ENCODE results near the gene BATF. TPM values are rescaled to one million over a fixed set of nuclear protein-coding genes. Genes with fewer than 3 reads are reported as not detected.

BATF gene
- total and polyA plus RNA-seq, 7 experiments from 2014 or later, result 6.8 to 70.0 (median 18.1) TPM

GRCh38 chr14:75497701-75498100, 24.6 kb upstream of the BATF start:
- no peaks in the 10 kb centered on the region for H3K9me3 Mint-ChIP-seq
- H3K27me3 Mint-ChIP-seq, result no peaks in the 10 kb centered on the region
- peak overlapping the region in 1 of 10 donors; percentile 72 for H3K4me3 Mint-ChIP-seq
- DNase-seq, result no peak
- no peak overlapping the region for H3K27ac ChIP-seq (ENCODE audit: low read depth, low read length)
- no peaks in the 10 kb centered on the region for H3K36me3 ChIP-seq (ENCODE audit: control insufficient read depth in 2 of 3, insufficient read depth in 3 of 3, low read length in 3 of 3)
- no peak overlapping the region for H3K4me3 ChIP-seq (ENCODE audit: low read length)
- H3K27ac Mint-ChIP-seq, result peak overlapping the region in 1 of 9 donors; percentile 89
- no peak for ATAC-seq
- H3K4me1 ChIP-seq (ENCODE audit: control insufficient read depth in 2 of 2, insufficient read depth in 2 of 2, low read length in 2 of 2), result peaks cover 0 to 3% of the 10 kb centered on the region in 2 donors
- no peaks in the 10 kb centered on the region for H3K27me3 ChIP-seq (ENCODE audit: control insufficient read depth in 2 of 2, insufficient read depth in 2 of 2, low read length in 2 of 2)
- H3K4me1 Mint-ChIP-seq, result peaks cover 0 to 47% (median 0%) of the 10 kb centered on the region in 7 donors
- H3K36me3 Mint-ChIP-seq, result peaks cover 0 to 7% (median 0%) of the 10 kb centered on the region in 5 donors
- H3K9me3 ChIP-seq (ENCODE audit: control insufficient read depth in 2 of 3, low read length in 3 of 3), result no peaks in the 10 kb centered on the region
- intact Hi-C loops (cut with micrococcal nuclease), result loop anchor here in 1 of 2 donors (2.0 kb wide), 1 partner anchor 45 kb away; no protein-coding TSS in a partner anchor
- CTCF ChIA-PET, result interaction anchor here (0.7 kb wide), 1 partner anchor 78 kb away, joined by 4 read pairs; no protein-coding TSS in a partner anchor
- POLR2A ChIA-PET, result no interaction called here

DNA sequence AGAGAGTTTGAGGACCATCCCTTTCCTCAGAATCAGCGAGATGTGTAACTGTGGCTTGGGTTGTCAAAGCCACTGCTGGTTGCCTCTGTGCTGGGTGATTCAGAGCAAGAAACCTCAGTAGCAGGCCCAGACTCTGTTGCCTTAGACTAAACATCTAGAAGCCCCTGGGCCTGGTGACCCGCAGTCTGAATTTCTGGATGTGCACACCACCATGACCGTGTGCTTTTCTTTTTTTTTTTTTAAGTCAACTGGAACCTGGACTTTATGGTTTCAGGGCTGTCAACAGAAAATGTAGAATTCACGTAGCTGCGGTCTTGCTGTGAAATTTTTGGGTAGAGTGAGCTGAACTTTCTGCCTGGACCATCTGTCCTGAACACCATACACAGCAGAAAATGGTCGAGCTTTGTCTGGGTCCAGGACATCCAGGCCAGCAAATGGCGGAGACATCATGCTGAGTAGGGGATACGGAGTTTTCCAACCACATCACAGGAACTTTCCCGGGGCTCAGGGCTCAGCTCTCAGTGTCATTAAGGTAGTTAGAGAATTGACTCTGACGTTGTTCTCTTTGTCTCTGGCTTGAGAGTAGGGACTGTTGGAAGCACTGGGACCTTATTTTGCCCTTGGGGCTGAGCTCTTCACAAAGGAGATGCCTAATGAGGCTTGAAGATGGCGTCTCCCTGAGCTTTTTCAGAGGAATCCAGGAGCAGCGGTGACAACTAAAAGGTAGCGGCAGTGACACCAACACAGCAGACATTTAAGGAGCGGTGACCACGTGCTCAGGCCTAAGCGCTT, 23.0 kb upstream of the BATF start:
- Histone ChIP-seq H3K27ac (ENCODE audit: low read depth, low read length) (no peak overlapping the region), H3K36me3 (ENCODE audit: control insufficient read depth in 2 of 3, insufficient read depth in 3 of 3, low read length in 3 of 3) (no peaks in the 10 kb centered on the region), H3K4me3 (ENCODE audit: low read length) (no peak overlapping the region), H3K9me3 (ENCODE audit: control insufficient read depth in 2 of 3, low read length in 3 of 3) (no peaks in the 10 kb centered on the region), H3K27me3 (ENCODE audit: control insufficient read depth in 2 of 2, insufficient read depth in 2 of 2, low read length in 2 of 2) (no peaks in the 10 kb centered on the region), H3K4me1 (ENCODE audit: control insufficient read depth in 2 of 2, insufficient read depth in 2 of 2, low read length in 2 of 2) (peaks cover 0 to 3% of the 10 kb centered on the region in 2 donors)
- Mint-ChIP-seq H3K4me3 (no peak overlapping the region), H3K4me1 (peaks cover 0 to 36% (median 0%) of the 10 kb centered on the region in 7 donors), H3K27me3 (no peaks in the 10 kb centered on the region), H3K9me3 (no peaks in the 10 kb centered on the region), H3K36me3 (peaks cover 0 to 7% (median 0%) of the 10 kb centered on the region in 5 donors), H3K27ac (peak overlapping the region in 2 of 9 donors; percentile 46 to 64)
- POLR2A ChIA-PET, result interaction anchor here (0.9 kb wide), 1 partner anchor 165 kb away, joined by 3 read pairs; no protein-coding TSS in a partner anchor
- DNase-seq (no peak), ATAC-seq (no peak)
- CTCF ChIA-PET, result no interaction called here
- intact Hi-C loops (cut with micrococcal nuclease), result no loop called here

GRCh38 chr14:75501080-75501479, 21.2 kb upstream of the BATF start:
- ATAC-seq (no peak), DNase-seq (no peak)
- no peaks in the 10 kb centered on the region for H3K27me3 ChIP-seq (ENCODE audit: control insufficient read depth in 2 of 2, insufficient read depth in 2 of 2, low read length in 2 of 2)
- Mint-ChIP-seq H3K4me3 (no peak overlapping the region), H3K4me1 (peaks cover 0 to 26% (median 0%) of the 10 kb centered on the region in 7 donors), H3K27ac (no peak overlapping the region), H3K9me3 (peaks cover 0 to 6% (median 0%) of the 10 kb centered on the region in 11 donors), H3K27me3 (no peaks in the 10 kb centered on the region), H3K36me3 (peaks cover 0 to 4% (median 0%) of the 10 kb centered on the region in 5 donors)
- H3K4me3 ChIP-seq (ENCODE audit: low read length), result no peak overlapping the region
- H3K4me1 ChIP-seq (ENCODE audit: control insufficient read depth in 2 of 2, insufficient read depth in 2 of 2, low read length in 2 of 2), result peaks cover 0 to 3% of the 10 kb centered on the region in 2 donors
- H3K9me3 ChIP-seq (ENCODE audit: control insufficient read depth in 2 of 3, low read length in 3 of 3), result no peaks in the 10 kb centered on the region
- intact Hi-C loops (cut with micrococcal nuclease), result no loop called here
- ChIA-PET POLR2A (no interaction called here), CTCF (no interaction called here)
- no peaks in the 10 kb centered on the region for H3K36me3 ChIP-seq (ENCODE audit: control insufficient read depth in 2 of 3, insufficient read depth in 3 of 3, low read length in 3 of 3)
- H3K27ac ChIP-seq (ENCODE audit: low read depth, low read length), result no peak overlapping the region

DNA sequence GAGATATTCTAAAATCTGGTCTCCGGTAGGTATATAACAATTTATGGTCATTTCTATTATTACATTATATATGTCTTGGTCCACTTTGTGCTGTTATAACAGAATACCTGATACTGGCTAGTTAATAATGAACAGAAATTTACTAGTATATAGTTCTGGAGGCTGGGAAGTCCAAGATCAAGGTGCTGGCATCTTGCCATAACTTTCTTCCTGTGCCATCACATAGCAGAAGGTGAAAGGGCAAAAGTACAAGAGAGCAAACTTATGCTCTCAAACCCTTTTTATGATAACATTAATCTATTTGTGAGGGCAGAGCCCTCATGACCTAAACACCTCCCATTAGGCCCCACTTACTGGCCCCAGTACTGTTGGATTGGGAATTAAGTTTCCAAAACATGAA, 17.9 kb upstream of the BATF start:
- H3K27me3 ChIP-seq (ENCODE audit: control insufficient read depth in 2 of 2, insufficient read depth in 2 of 2, low read length in 2 of 2), result no peaks in the 10 kb centered on the region
- intact Hi-C loops (cut with micrococcal nuclease), result no loop called here
- no peaks in the 10 kb centered on the region for H3K36me3 ChIP-seq (ENCODE audit: control insufficient read depth in 2 of 3, insufficient read depth in 3 of 3, low read length in 3 of 3)
- DNase-seq (no peak), ATAC-seq (no peak)
- H3K27me3 Mint-ChIP-seq, result no peaks in the 10 kb centered on the region
- no peak overlapping the region for H3K4me3 ChIP-seq (ENCODE audit: low read length)
- ChIA-PET POLR2A (no interaction called here), CTCF (no interaction called here)
- peaks cover 0 to 9% (median 4%) of the 10 kb centered on the region in 5 donors for H3K36me3 Mint-ChIP-seq
- no peak overlapping the region for H3K27ac ChIP-seq (ENCODE audit: low read depth, low read length)
- H3K4me3 Mint-ChIP-seq, result no peak overlapping the region
- peaks cover 0 to 22% (median 3%) of the 10 kb centered on the region in 11 donors for H3K9me3 Mint-ChIP-seq
- H3K27ac Mint-ChIP-seq, result no peak overlapping the region
- H3K4me1 ChIP-seq (ENCODE audit: control insufficient read depth in 2 of 2, insufficient read depth in 2 of 2, low read length in 2 of 2), result peaks cover 0 to under 1% of the 10 kb centered on the region in 2 donors
- no peaks in the 10 kb centered on the region for H3K4me1 Mint-ChIP-seq
- no peaks in the 10 kb centered on the region for H3K9me3 ChIP-seq (ENCODE audit: control insufficient read depth in 2 of 3, low read length in 3 of 3)

DNA sequence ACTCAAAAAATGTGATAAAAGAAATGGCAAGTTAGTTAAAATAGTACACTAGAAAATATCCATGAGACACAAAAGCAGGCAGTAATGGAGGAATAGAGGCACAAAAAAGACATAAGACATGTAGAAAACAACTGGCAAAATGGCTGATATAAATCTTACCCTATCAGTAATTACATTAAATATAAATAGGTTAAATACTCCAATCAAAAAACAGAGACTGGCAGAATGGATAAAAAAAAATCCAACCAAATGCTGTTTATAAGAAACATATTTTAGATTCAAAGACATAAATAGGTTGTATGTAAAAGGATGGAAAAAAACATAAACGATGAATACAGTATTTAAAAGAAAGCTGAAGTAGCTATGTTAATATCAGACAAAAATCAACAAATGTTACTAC, 15.3 kb upstream of the BATF start:
- ATAC-seq (no peak), DNase-seq (no peak)
- no peak overlapping the region for H3K4me3 Mint-ChIP-seq
- no peaks in the 10 kb centered on the region for H3K27me3 Mint-ChIP-seq
- no peaks in the 10 kb centered on the region for H3K27me3 ChIP-seq (ENCODE audit: control insufficient read depth in 2 of 2, insufficient read depth in 2 of 2, low read length in 2 of 2)
- H3K4me3 ChIP-seq (ENCODE audit: low read length), result no peak overlapping the region
- intact Hi-C loops (cut with micrococcal nuclease), result no loop called here
- H3K36me3 Mint-ChIP-seq, result peaks cover 0 to 14% (median 9%) of the 10 kb centered on the region in 5 donors
- H3K4me1 ChIP-seq (ENCODE audit: control insufficient read depth in 2 of 2, insufficient read depth in 2 of 2, low read length in 2 of 2), result no peaks in the 10 kb centered on the region
- no peaks in the 10 kb centered on the region for H3K36me3 ChIP-seq (ENCODE audit: control insufficient read depth in 2 of 3, insufficient read depth in 3 of 3, low read length in 3 of 3)
- peaks cover 0 to 6% (median 3%) of the 10 kb centered on the region in 3 experiments for H3K9me3 ChIP-seq (ENCODE audit: control insufficient read depth in 2 of 3, low read length in 3 of 3)
- ChIA-PET POLR2A (no interaction called here), CTCF (interaction anchor here (1.3 kb wide), 1 partner anchor 19 kb away, joined by 3 read pairs; no protein-coding TSS in a partner anchor)
- H3K9me3 Mint-ChIP-seq, result peaks cover 0 to 44% (median 14%) of the 10 kb centered on the region in 11 donors
- H3K27ac ChIP-seq (ENCODE audit: low read depth, low read length), result no peak overlapping the region
- H3K4me1 Mint-ChIP-seq, result no peaks in the 10 kb centered on the region
- H3K27ac Mint-ChIP-seq, result no peak overlapping the region

- POLR2A ChIA-PET, result no interaction called here
- intact Hi-C loops (cut with micrococcal nuclease), result no loop called here
- Mint-ChIP-seq H3K27me3 (no peaks in the 10 kb centered on the region), H3K9me3 (peaks cover 0 to 44% (median 15%) of the 10 kb centered on the region in 11 donors), H3K36me3 (peaks cover 0 to 16% (median 9%) of the 10 kb centered on the region in 5 donors), H3K4me3 (no peak overlapping the region), H3K27ac (no peak overlapping the region), H3K4me1 (peaks cover 3 to 13% (median 7%) of the 10 kb centered on the region in 7 donors)
- H3K4me3 ChIP-seq (ENCODE audit: low read length), result no peak overlapping the region
- H3K4me1 ChIP-seq (ENCODE audit: control insufficient read depth in 2 of 2, insufficient read depth in 2 of 2, low read length in 2 of 2), result peaks cover 8 to 17% of the 10 kb centered on the region in 2 donors
- DNase-seq, result no peak
- no peaks in the 10 kb centered on the region for H3K36me3 ChIP-seq (ENCODE audit: control insufficient read depth in 2 of 3, insufficient read depth in 3 of 3, low read length in 3 of 3)
- H3K27me3 ChIP-seq (ENCODE audit: control insufficient read depth in 2 of 2, insufficient read depth in 2 of 2, low read length in 2 of 2), result no peaks in the 10 kb centered on the region
- peaks cover 0 to 6% (median 3%) of the 10 kb centered on the region in 3 experiments for H3K9me3 ChIP-seq (ENCODE audit: control insufficient read depth in 2 of 3, low read length in 3 of 3)
- CTCF ChIA-PET, result no interaction called here
- no peak for ATAC-seq
- H3K27ac ChIP-seq (ENCODE audit: low read depth, low read length), result no peak overlapping the region
Measured at GRCh38 chr14:75510547-75510946, 11.7 kb upstream of the BATF start.

All from naive thymus-derived CD4-positive, alpha-beta T cell (primary cell).